ENCODE results near the gene SETD2.

- no peak for TF ChIP-seq POLR2A (IDR thresholded peaks at IDR 0.05; ENCODE audit: control extremely low read depth in 1 of 2, low read depth in 2 of 2, low read length in 2 of 2)
- no peak for TF ChIP-seq TCF12 (IDR thresholded peaks at IDR 0.05; ENCODE audit: low read depth, low read length)
- TF ChIP-seq CTCF (IDR thresholded peaks at IDR 0.05; ENCODE audit: control extremely low read depth in 1 of 3, insufficient read depth in 1 of 3, low read depth in 1 of 3, low read length in 3 of 3), result no peak
- no peak for TF ChIP-seq ATF3 (IDR thresholded peaks at IDR 0.05; ENCODE audit: insufficient read depth, low read depth, low read length)
- no peak for TF ChIP-seq CREB1 (IDR thresholded peaks at IDR 0.05)
- TF ChIP-seq BCL11A (IDR thresholded peaks at IDR 0.05; ENCODE audit: low read depth in 2 of 2, low read length in 2 of 2), result no peak
- no peak for TF ChIP-seq YY1 (IDR thresholded peaks at IDR 0.05; ENCODE audit: low read depth, low read length)
Observed at GRCh38 chr3:47128137-47128536, 35.8 kb downstream of the SETD2 start.

All from H1 (cell line).